Measurements from ENCODE around the gene DCST1. TPM values are rescaled to one million over a fixed set of nuclear protein-coding genes. Genes with fewer than 3 reads are reported as not detected.

DCST1 gene
- total RNA-seq, 1 donor from 2014 or later = not detected

DNA sequence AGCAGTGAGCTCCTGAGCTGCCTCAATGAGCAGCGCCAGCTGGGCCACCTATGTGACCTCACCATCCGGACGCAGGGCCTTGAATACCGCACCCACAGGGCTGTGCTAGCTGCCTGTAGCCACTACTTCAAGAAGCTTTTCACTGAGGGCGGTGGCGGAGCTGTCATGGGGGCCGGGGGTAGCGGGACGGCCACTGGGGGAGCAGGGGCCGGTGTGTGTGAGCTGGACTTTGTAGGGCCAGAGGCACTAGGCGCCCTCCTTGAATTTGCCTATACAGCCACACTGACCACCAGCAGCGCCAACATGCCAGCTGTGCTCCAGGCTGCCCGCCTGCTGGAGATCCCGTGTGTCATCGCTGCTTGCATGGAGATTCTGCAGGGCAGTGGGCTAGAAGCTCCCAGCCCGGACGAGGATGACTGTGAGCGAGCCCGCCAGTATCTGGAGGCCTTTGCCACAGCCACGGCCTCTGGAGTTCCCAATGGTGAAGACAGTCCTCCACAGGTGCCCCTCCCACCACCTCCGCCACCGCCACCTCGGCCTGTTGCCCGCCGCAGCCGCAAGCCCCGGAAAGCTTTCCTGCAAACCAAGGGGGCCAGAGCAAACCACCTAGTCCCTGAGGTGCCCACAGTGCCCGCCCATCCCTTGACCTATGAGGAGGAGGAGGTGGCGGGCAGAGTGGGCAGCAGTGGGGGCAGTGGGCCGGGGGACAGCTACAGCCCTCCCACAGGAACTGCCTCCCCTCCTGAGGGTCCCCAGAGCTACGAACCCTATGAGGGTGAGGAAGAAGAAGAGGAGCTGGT lies 18.7 kb upstream of the DCST1 start:
- Mint-ChIP-seq H3K4me1 (ENCODE audit: unreplicated experiment) (peaks cover 33% of the 10 kb centered on the region), H3K27ac (no peak overlapping the region), H3K27me3 (no peaks in the 10 kb centered on the region), H3K36me3 (no peaks in the 10 kb centered on the region), H3K9me3 (no peaks in the 10 kb centered on the region), H3K4me3 (no peak overlapping the region)
- DNase-seq (ENCODE audit: extremely low spot score, unreplicated experiment) = no peak
- TF ChIP-seq, protein P1, sequence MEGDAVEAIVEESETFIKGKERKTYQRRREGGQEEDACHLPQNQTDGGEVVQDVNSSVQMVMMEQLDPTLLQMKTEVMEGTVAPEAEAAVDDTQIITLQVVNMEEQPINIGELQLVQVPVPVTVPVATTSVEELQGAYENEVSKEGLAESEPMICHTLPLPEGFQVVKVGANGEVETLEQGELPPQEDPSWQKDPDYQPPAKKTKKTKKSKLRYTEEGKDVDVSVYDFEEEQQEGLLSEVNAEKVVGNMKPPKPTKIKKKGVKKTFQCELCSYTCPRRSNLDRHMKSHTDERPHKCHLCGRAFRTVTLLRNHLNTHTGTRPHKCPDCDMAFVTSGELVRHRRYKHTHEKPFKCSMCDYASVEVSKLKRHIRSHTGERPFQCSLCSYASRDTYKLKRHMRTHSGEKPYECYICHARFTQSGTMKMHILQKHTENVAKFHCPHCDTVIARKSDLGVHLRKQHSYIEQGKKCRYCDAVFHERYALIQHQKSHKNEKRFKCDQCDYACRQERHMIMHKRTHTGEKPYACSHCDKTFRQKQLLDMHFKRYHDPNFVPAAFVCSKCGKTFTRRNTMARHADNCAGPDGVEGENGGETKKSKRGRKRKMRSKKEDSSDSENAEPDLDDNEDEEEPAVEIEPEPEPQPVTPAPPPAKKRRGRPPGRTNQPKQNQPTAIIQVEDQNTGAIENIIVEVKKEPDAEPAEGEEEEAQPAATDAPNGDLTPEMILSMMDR (conservative IDR thresholded peaks at IDR 0.05) = no peak

DNA sequence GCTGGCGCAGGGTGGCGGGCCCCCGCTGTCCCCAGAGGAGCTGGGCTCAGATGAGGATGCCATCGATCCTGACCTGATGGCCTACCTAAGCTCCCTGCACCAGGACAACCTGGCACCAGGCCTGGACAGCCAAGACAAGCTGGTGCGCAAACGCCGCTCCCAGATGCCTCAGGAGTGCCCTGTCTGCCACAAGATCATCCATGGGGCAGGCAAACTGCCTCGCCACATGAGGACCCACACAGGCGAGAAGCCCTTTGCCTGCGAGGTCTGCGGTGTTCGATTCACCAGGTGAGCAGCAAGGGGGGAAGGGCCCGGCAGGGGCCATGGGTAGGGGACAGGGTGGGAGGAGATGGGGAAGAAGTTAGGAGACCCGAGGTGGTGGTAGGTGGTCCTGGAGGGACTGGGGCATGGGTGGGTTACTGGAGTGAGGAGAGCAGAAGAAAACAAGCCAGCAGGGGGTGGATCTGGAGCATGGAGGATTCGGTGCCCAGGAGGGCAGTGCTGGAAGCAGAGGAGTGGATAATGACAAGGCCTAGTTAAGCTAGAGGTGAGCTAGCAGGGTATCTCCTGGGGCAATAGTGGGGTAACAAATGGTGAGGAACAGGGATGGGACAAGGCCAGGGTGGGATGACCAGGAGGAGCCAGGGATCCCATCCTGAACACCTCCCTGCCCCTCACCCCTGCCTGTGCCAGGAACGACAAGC lies 17.9 kb upstream of the DCST1 start:
- H3K4me1 Mint-ChIP-seq (ENCODE audit: unreplicated experiment) = peaks cover 34% of the 10 kb centered on the region
- H3K27ac Mint-ChIP-seq = peak overlapping the region; percentile 86
- TF ChIP-seq, protein P1 (conservative IDR thresholded peaks at IDR 0.05) = no peak
- no peaks in the 10 kb centered on the region for H3K9me3 Mint-ChIP-seq
- no peaks in the 10 kb centered on the region for H3K27me3 Mint-ChIP-seq
- no peak overlapping the region for H3K4me3 Mint-ChIP-seq
- no peaks in the 10 kb centered on the region for H3K36me3 Mint-ChIP-seq
- DNase-seq (ENCODE audit: extremely low spot score, unreplicated experiment) = no peak

DNA sequence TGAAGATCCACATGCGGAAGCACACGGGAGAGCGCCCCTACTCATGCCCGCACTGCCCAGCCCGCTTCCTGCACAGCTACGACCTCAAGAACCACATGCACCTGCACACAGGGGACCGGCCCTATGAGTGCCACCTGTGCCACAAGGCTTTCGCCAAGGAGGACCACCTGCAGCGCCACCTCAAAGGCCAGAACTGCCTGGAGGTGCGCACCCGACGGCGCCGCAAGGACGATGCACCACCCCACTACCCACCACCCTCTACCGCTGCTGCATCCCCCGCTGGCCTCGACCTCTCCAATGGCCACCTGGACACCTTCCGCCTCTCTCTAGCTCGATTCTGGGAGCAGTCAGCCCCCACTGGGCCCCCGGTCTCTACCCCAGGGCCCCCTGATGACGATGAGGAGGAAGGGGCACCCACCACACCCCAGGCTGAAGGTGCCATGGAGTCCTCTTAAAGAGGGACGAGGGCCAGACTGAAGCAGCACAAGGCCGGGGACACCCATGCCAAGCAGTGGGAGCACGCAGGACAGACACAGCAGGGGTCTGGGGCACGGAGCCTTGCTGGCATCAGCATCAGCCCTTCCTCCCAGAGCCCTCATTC lies 17.3 kb upstream of the DCST1 start:
- no peak for DNase-seq (ENCODE audit: extremely low spot score, unreplicated experiment)
- H3K36me3 Mint-ChIP-seq = no peaks in the 10 kb centered on the region
- no peaks in the 10 kb centered on the region for H3K27me3 Mint-ChIP-seq
- H3K27ac Mint-ChIP-seq = peak overlapping the region; percentile 86
- peaks cover 31% of the 10 kb centered on the region for H3K4me1 Mint-ChIP-seq (ENCODE audit: unreplicated experiment)
- H3K4me3 Mint-ChIP-seq = no peak overlapping the region
- H3K9me3 Mint-ChIP-seq = no peaks in the 10 kb centered on the region
- TF ChIP-seq, protein P1 (conservative IDR thresholded peaks at IDR 0.05) = no peak

DNA sequence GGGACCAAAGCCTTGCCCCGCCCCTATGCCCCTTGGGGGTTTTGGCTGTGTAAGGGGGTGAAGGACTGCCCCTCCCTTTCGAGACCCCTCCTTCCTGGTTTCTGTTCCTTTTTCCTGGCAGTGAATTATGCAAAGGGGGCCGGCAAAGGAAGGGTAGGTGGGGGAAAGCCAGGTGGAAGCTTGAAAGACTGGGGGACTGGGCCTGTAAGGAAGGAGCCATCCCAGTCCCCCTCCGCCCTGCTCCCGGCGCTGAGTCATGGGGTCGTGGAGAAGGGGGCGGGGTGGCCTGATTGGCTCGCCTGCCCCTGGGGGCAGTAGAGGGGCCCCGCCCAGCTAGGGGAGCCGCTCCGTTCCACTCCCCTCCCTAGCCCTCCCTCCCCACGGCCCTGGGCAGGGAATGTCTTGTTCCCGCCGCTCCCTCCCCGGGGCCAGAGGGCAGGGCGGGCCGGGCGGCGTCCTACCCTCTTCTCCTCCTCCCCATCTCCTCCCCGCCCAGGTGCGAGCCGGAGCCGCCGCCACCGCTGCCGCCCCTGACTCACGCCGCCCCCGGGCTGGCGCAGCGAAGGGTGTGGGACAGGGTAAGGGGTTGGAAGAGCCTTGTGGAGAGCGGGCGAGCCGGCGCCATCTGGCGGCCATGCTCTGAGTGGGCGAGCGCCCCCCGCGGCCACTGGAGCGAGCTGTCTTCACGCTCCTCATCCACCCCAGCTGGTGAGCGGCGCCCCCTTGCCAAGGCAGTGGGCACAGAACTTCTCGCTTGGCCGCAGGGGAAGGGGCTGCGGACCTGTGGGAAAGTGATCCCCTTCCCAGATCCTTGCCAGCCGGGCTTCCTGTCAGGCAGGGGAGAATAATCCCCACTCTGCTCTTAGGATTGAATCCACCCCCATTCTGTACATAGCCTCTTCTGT lies 16.3 kb upstream of the DCST1 start:
- Mint-ChIP-seq H3K4me3 (peak overlapping the region; percentile 68), H3K4me1 (ENCODE audit: unreplicated experiment) (peaks cover 30% of the 10 kb centered on the region), H3K9me3 (no peaks in the 10 kb centered on the region), H3K36me3 (no peaks in the 10 kb centered on the region), H3K27me3 (no peaks in the 10 kb centered on the region), H3K27ac (peak overlapping the region; percentile 86)
- TF ChIP-seq, protein P1 (conservative IDR thresholded peaks at IDR 0.05) = peak; percentile 99
- peak; percentile 94 for DNase-seq (ENCODE audit: extremely low spot score, unreplicated experiment)

DNA sequence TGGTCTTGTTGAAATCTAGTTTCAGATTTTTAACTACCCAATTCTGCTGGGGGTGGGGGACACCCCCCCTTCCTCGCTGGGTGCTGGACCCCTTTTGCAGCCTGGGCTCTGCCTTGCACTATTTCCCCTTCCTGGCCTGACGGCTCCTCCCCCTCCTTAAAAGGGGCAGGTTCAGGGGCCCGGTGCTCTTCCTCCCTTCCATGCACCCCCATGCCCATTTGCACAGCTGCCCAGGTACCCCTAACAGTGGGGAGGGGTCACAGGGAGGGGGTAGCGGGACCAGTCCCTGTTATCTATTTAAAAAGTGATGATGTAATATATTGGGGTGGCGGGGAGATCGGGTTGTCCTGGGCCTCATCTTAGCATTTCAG lies 15.7 kb upstream of the DCST1 start:
- Mint-ChIP-seq H3K36me3 (no peaks in the 10 kb centered on the region), H3K4me3 (peak overlapping the region; percentile 68), H3K27me3 (no peaks in the 10 kb centered on the region), H3K27ac (peak overlapping the region; percentile 50), H3K9me3 (no peaks in the 10 kb centered on the region), H3K4me1 (ENCODE audit: unreplicated experiment) (peaks cover 27% of the 10 kb centered on the region)
- no peak for DNase-seq (ENCODE audit: extremely low spot score, unreplicated experiment)
- TF ChIP-seq, protein P1 (conservative IDR thresholded peaks at IDR 0.05) = no peak

All from type B pancreatic cell (in vitro differentiated cells).